Measurements from ENCODE around the gene SGPP1.

Gene SGPP1

GRCh38 chr14:63727736-63728728 is at the start of gene SGPP1:
Gene SGPP1 (minus strand): TSS chr14:63728065. CDS start chr14:63727944, 121 bp downstream.
- Histone ChIP-seq H3K36me3 (ENCODE audit: control insufficient read depth, insufficient read depth, low read length) (no peaks in the 10 kb centered on the region), H3K9ac (ENCODE audit: low read length) (peak within 1 kb of the TSS; percentile 90), H3K27me3 (ENCODE audit: control insufficient read depth, insufficient read depth, low read length) (no peaks in the 10 kb centered on the region), H3K4me3 (ENCODE audit: low read length) (peak within 1 kb of the TSS; percentile 93), H3K27ac (ENCODE audit: low read depth, low read length) (peak within 1 kb of the TSS; percentile 84), H3K4me1 (ENCODE audit: control insufficient read depth, insufficient read depth, low read length) (peaks cover 3% of the 10 kb centered on the region)

- H3K4me3 ChIP-seq (ENCODE audit: low read length), result no peak overlapping the region
- no peak overlapping the region for H3K27ac ChIP-seq (ENCODE audit: low read depth, low read length)
- H3K9ac ChIP-seq (ENCODE audit: low read length), result no peak overlapping the region
Measured at GRCh38 chr14:63777024-63777423, 49.2 kb upstream of the SGPP1 start.

GRCh38 chr14:63773504-63773903 is 45.6 kb upstream of the SGPP1 start:
- Histone ChIP-seq H3K36me3 (ENCODE audit: control insufficient read depth, insufficient read depth, low read length) (no peaks in the 10 kb centered on the region), H3K9ac (ENCODE audit: low read length) (no peak overlapping the region), H3K27ac (ENCODE audit: low read depth, low read length) (no peak overlapping the region), H3K4me1 (ENCODE audit: control insufficient read depth, insufficient read depth, low read length) (no peaks in the 10 kb centered on the region), H3K4me3 (ENCODE audit: low read length) (no peak overlapping the region), H3K27me3 (ENCODE audit: control insufficient read depth, insufficient read depth, low read length) (no peaks in the 10 kb centered on the region)

More at GRCh38 chr14:63777024-63777423, 49.2 kb upstream of the SGPP1 start:
- H3K36me3 ChIP-seq (ENCODE audit: control insufficient read depth, insufficient read depth, low read length), result no peaks in the 10 kb centered on the region
- no peaks in the 10 kb centered on the region for H3K27me3 ChIP-seq (ENCODE audit: control insufficient read depth, insufficient read depth, low read length)
- no peaks in the 10 kb centered on the region for H3K4me1 ChIP-seq (ENCODE audit: control insufficient read depth, insufficient read depth, low read length)

- H3K9ac ChIP-seq (ENCODE audit: low read length), result no peak overlapping the region
- H3K27me3 ChIP-seq (ENCODE audit: control insufficient read depth, insufficient read depth, low read length), result no peaks in the 10 kb centered on the region
- no peak overlapping the region for H3K4me3 ChIP-seq (ENCODE audit: low read length)
- no peaks in the 10 kb centered on the region for H3K36me3 ChIP-seq (ENCODE audit: control insufficient read depth, insufficient read depth, low read length)
- H3K4me1 ChIP-seq (ENCODE audit: control insufficient read depth, insufficient read depth, low read length), result no peaks in the 10 kb centered on the region
- no peak overlapping the region for H3K27ac ChIP-seq (ENCODE audit: low read depth, low read length)
Measured at GRCh38 chr14:63770187-63770807, 42.4 kb upstream of the SGPP1 start.

- Histone ChIP-seq H3K27me3 (ENCODE audit: control insufficient read depth, insufficient read depth, low read length) (no peaks in the 10 kb centered on the region), H3K4me1 (ENCODE audit: control insufficient read depth, insufficient read depth, low read length) (no peaks in the 10 kb centered on the region), H3K4me3 (ENCODE audit: low read length) (no peak overlapping the region), H3K27ac (ENCODE audit: low read depth, low read length) (no peak overlapping the region), H3K36me3 (ENCODE audit: control insufficient read depth, insufficient read depth, low read length) (no peaks in the 10 kb centered on the region), H3K9ac (ENCODE audit: low read length) (no peak overlapping the region)
Measured at GRCh38 chr14:63766611-63767010, 38.7 kb upstream of the SGPP1 start.

GRCh38 chr14:63764620-63765139 is 36.8 kb upstream of the SGPP1 start:
- Histone ChIP-seq H3K27me3 (ENCODE audit: control insufficient read depth, insufficient read depth, low read length) (no peaks in the 10 kb centered on the region), H3K27ac (ENCODE audit: low read depth, low read length) (no peak overlapping the region), H3K4me1 (ENCODE audit: control insufficient read depth, insufficient read depth, low read length) (no peaks in the 10 kb centered on the region), H3K36me3 (ENCODE audit: control insufficient read depth, insufficient read depth, low read length) (no peaks in the 10 kb centered on the region), H3K4me3 (ENCODE audit: low read length) (no peak overlapping the region), H3K9ac (ENCODE audit: low read length) (no peak overlapping the region)

GRCh38 chr14:63764103-63764502 is 36.2 kb upstream of the SGPP1 start:
- Histone ChIP-seq H3K27me3 (ENCODE audit: control insufficient read depth, insufficient read depth, low read length) (no peaks in the 10 kb centered on the region), H3K4me1 (ENCODE audit: control insufficient read depth, insufficient read depth, low read length) (no peaks in the 10 kb centered on the region), H3K9ac (ENCODE audit: low read length) (no peak overlapping the region), H3K4me3 (ENCODE audit: low read length) (no peak overlapping the region), H3K27ac (ENCODE audit: low read depth, low read length) (no peak overlapping the region), H3K36me3 (ENCODE audit: control insufficient read depth, insufficient read depth, low read length) (no peaks in the 10 kb centered on the region)

- Histone ChIP-seq H3K36me3 (ENCODE audit: control insufficient read depth, insufficient read depth, low read length) (no peaks in the 10 kb centered on the region), H3K27me3 (ENCODE audit: control insufficient read depth, insufficient read depth, low read length) (no peaks in the 10 kb centered on the region), H3K27ac (ENCODE audit: low read depth, low read length) (no peak overlapping the region), H3K9ac (ENCODE audit: low read length) (no peak overlapping the region), H3K4me3 (ENCODE audit: low read length) (no peak overlapping the region), H3K4me1 (ENCODE audit: control insufficient read depth, insufficient read depth, low read length) (no peaks in the 10 kb centered on the region)
Measured at GRCh38 chr14:63761351-63762117, 33.7 kb upstream of the SGPP1 start.

- H3K4me1 ChIP-seq (ENCODE audit: control insufficient read depth, insufficient read depth, low read length), result no peaks in the 10 kb centered on the region
- H3K36me3 ChIP-seq (ENCODE audit: control insufficient read depth, insufficient read depth, low read length), result no peaks in the 10 kb centered on the region
- H3K9ac ChIP-seq (ENCODE audit: low read length), result no peak overlapping the region
- H3K4me3 ChIP-seq (ENCODE audit: low read length), result no peak overlapping the region
- no peaks in the 10 kb centered on the region for H3K27me3 ChIP-seq (ENCODE audit: control insufficient read depth, insufficient read depth, low read length)
- H3K27ac ChIP-seq (ENCODE audit: low read depth, low read length), result no peak overlapping the region
Measured at GRCh38 chr14:63760014-63760413, 32.1 kb upstream of the SGPP1 start.

GRCh38 chr14:63759456-63759855 is 31.6 kb upstream of the SGPP1 start:
- peak overlapping the region; percentile 13 for H3K4me3 ChIP-seq (ENCODE audit: low read length)
- H3K9ac ChIP-seq (ENCODE audit: low read length), result no peak overlapping the region
- H3K4me1 ChIP-seq (ENCODE audit: control insufficient read depth, insufficient read depth, low read length), result no peaks in the 10 kb centered on the region

GRCh38 chr14:63757211-63757610 is 29.3 kb upstream of the SGPP1 start:
- no peak overlapping the region for H3K9ac ChIP-seq (ENCODE audit: low read length)
- no peaks in the 10 kb centered on the region for H3K4me1 ChIP-seq (ENCODE audit: control insufficient read depth, insufficient read depth, low read length)
- H3K27ac ChIP-seq (ENCODE audit: low read depth, low read length), result no peak overlapping the region

More at GRCh38 chr14:63759456-63759855, 31.6 kb upstream of the SGPP1 start:
- H3K27ac ChIP-seq (ENCODE audit: low read depth, low read length), result no peak overlapping the region
- H3K27me3 ChIP-seq (ENCODE audit: control insufficient read depth, insufficient read depth, low read length), result no peaks in the 10 kb centered on the region
- H3K36me3 ChIP-seq (ENCODE audit: control insufficient read depth, insufficient read depth, low read length), result no peaks in the 10 kb centered on the region

More at GRCh38 chr14:63757211-63757610, 29.3 kb upstream of the SGPP1 start:
- Histone ChIP-seq H3K4me3 (ENCODE audit: low read length) (no peak overlapping the region), H3K36me3 (ENCODE audit: control insufficient read depth, insufficient read depth, low read length) (no peaks in the 10 kb centered on the region), H3K27me3 (ENCODE audit: control insufficient read depth, insufficient read depth, low read length) (no peaks in the 10 kb centered on the region)
